ENCODE measurements around the gene CSK.

- TF ChIP-seq, protein P1, sequence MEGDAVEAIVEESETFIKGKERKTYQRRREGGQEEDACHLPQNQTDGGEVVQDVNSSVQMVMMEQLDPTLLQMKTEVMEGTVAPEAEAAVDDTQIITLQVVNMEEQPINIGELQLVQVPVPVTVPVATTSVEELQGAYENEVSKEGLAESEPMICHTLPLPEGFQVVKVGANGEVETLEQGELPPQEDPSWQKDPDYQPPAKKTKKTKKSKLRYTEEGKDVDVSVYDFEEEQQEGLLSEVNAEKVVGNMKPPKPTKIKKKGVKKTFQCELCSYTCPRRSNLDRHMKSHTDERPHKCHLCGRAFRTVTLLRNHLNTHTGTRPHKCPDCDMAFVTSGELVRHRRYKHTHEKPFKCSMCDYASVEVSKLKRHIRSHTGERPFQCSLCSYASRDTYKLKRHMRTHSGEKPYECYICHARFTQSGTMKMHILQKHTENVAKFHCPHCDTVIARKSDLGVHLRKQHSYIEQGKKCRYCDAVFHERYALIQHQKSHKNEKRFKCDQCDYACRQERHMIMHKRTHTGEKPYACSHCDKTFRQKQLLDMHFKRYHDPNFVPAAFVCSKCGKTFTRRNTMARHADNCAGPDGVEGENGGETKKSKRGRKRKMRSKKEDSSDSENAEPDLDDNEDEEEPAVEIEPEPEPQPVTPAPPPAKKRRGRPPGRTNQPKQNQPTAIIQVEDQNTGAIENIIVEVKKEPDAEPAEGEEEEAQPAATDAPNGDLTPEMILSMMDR (conservative IDR thresholded peaks at IDR 0.05; ENCODE audit: low read length), result no peak
- no peak for TF ChIP-seq EZH2phosphoT487 (IDR thresholded peaks at IDR 0.05; ENCODE audit: borderline replicate concordance)
Observed at GRCh38 chr15:74826364-74826819, 44.5 kb downstream of the CSK start, which contains the start of gene CPLX3.
